ENCODE results near the gene MIGA1. TPM values are rescaled to one million over a fixed set of nuclear protein-coding genes. Genes with fewer than 3 reads are reported as not detected.
A peak's percentile ranks its signal among the peaks of the same experiment; 100 is the strongest.

The MIGA1 gene
- total and polyA plus RNA-seq, 2 of the 13 experiments (the other 11 are each of a cell fraction or from before 2014, with no cell fraction given) = 3.8 to 6.6 TPM

- no peak for TF ChIP-seq HNF1B (CRISPR knock-in tag; IDR thresholded peaks at IDR 0.05)
- no peak for TF ChIP-seq RBAK (CRISPR knock-in tag; IDR thresholded peaks at IDR 0.05)
- 0 out of 2 replicates have a peak, but pooled peaks have one; percentile 25 for TF ChIP-seq HOMEZ (CRISPR knock-in tag; IDR thresholded peaks at IDR 0.05; ENCODE audit: low read depth)
- no peak for TF ChIP-seq DMTF1 (CRISPR knock-in tag; IDR thresholded peaks at IDR 0.05)
- TF ChIP-seq ZNF205 (CRISPR knock-in tag; IDR thresholded peaks at IDR 0.05) = no peak
- TF ChIP-seq ZBTB3 (CRISPR knock-in tag; IDR thresholded peaks at IDR 0.05; ENCODE audit: borderline replicate concordance, low read depth) = no peak
- no peak for TF ChIP-seq MZF1 (CRISPR knock-in tag; IDR thresholded peaks at IDR 0.05; ENCODE audit: borderline replicate concordance)
- no peak for TF ChIP-seq DBP (CRISPR knock-in tag; IDR thresholded peaks at IDR 0.05; ENCODE audit: not compliant biosample characterization)
- no peak for TF ChIP-seq AHDC1 (CRISPR knock-in tag; IDR thresholded peaks at IDR 0.05; ENCODE audit: borderline replicate concordance)
- no peak for TF ChIP-seq ZNF333 (CRISPR knock-in tag; IDR thresholded peaks at IDR 0.05; ENCODE audit: borderline replicate concordance)
- no peak for TF ChIP-seq ZNF775 (CRISPR knock-in tag; IDR thresholded peaks at IDR 0.05; ENCODE audit: borderline replicate concordance)
- no peak for TF ChIP-seq SMARCE1 (IDR thresholded peaks at IDR 0.05; ENCODE audit: borderline replicate concordance)
- no peak for TF ChIP-seq TAF15 (IDR thresholded peaks at IDR 0.05; ENCODE audit: low read depth, low read length, poor library complexity, severe bottlenecking)
- 0 out of 2 replicates have a peak, but pooled peaks have one; percentile 23 for TF ChIP-seq SALL2 (CRISPR knock-in tag; IDR thresholded peaks at IDR 0.05)
- no peak for TF ChIP-seq SRSF9 (IDR thresholded peaks at IDR 0.05; ENCODE audit: borderline replicate concordance, insufficient read depth, low read depth, low read length, poor library complexity, severe bottlenecking)
- TF ChIP-seq ZNF780A (CRISPR knock-in tag; IDR thresholded peaks at IDR 0.05) = no peak
These were observed 17.4 kb downstream of the MIGA1 start (continued) for GRCh38 chr1:77796695-77797405.

Data from HepG2 (cell line).